ENCODE data around the gene CMSS1.

CMSS1 gene

GRCh38 chr3:99990179-99990578 is 172.5 kb downstream of the CMSS1 start:
- Histone ChIP-seq H3K4me2 (ENCODE audit: low read depth, low read length) (no peak overlapping the region), H3F3A (ENCODE audit: insufficient read depth, low read length) (no peaks in the 10 kb centered on the region)

DNA sequence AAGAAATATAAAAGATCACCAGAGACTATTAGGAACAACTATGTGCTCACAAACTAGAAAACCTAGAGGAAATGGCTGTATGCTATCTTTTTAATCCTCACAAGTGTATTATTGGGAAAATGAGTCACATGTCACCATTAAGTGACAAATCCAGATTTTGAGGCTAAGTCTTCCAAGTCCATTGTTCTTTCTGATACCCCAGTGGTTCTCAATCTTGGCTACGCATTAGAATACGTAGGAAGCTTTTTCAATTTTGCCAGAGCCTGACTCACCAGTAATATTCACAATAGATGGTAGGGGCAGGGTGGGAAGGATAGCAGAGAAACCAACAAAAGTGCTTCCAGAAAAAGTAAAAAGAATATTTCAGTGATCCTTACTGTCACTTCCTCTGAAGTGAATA is 179.6 kb downstream of the CMSS1 start:
- TF ChIP-seq EZH2phosphoT487 (IDR thresholded peaks at IDR 0.05; ENCODE audit: low read length): no peak
- TF ChIP-seq EZH2 (optimal IDR thresholded peaks at IDR 0.05; ENCODE audit: low read depth, low read length): no peak
- no peak for TF ChIP-seq CTCF (IDR thresholded peaks at IDR 0.05; ENCODE audit: low read length)
- Histone ChIP-seq H2AFZ (ENCODE audit: low read length) (no peak overlapping the region), H3K9me2 (replicated peaks; ENCODE audit: insufficient read depth, low read length) (no peaks in the 10 kb centered on the region), H4K20me1 (ENCODE audit: insufficient read depth, low read length) (no peaks in the 10 kb centered on the region), H3K4me2 (ENCODE audit: low read depth, low read length) (no peak overlapping the region), H3K4me1 (ENCODE audit: low read length) (no peaks in the 10 kb centered on the region), H3K9me3 (replicated peaks; ENCODE audit: insufficient read depth, low read length) (no peaks in the 10 kb centered on the region), H3K27ac (ENCODE audit: low read length) (no peak overlapping the region), H3F3A (ENCODE audit: insufficient read depth, low read length) (no peaks in the 10 kb centered on the region), H3K27me3 (replicated peaks; ENCODE audit: insufficient read depth, low read length) (no peaks in the 10 kb centered on the region), H3K79me2 (ENCODE audit: low read length) (peaks cover 10% of the 10 kb centered on the region; the same call in 1 of the 2 replicates), H3K4me3 (ENCODE audit: low read length) (no peak overlapping the region), H3K9ac (ENCODE audit: low read length) (no peak overlapping the region), H3K36me3 (replicated peaks; ENCODE audit: insufficient read depth, low read length) (no peaks in the 10 kb centered on the region)
- DNase-seq: no peak

More at GRCh38 chr3:99990179-99990578, 172.5 kb downstream of the CMSS1 start:
- Histone ChIP-seq H3K36me3 (replicated peaks; ENCODE audit: insufficient read depth, low read length) (no peaks in the 10 kb centered on the region), H3K9me2 (replicated peaks; ENCODE audit: insufficient read depth, low read length) (no peaks in the 10 kb centered on the region), H3K9ac (ENCODE audit: low read length) (no peak overlapping the region), H3K4me1 (ENCODE audit: low read length) (no peaks in the 10 kb centered on the region), H2AFZ (ENCODE audit: low read length) (no peak overlapping the region), H3K9me3 (replicated peaks; ENCODE audit: insufficient read depth, low read length) (no peaks in the 10 kb centered on the region), H3K4me3 (ENCODE audit: low read length) (no peak overlapping the region), H3K27ac (ENCODE audit: low read length) (no peak overlapping the region), H4K20me1 (ENCODE audit: insufficient read depth, low read length) (no peaks in the 10 kb centered on the region), H3K27me3 (replicated peaks; ENCODE audit: insufficient read depth, low read length) (no peaks in the 10 kb centered on the region), H3K79me2 (ENCODE audit: low read length) (peaks cover 10% of the 10 kb centered on the region; the same call in 1 of the 2 replicates)
- TF ChIP-seq EZH2phosphoT487 (IDR thresholded peaks at IDR 0.05; ENCODE audit: low read length) (no peak), CTCF (IDR thresholded peaks at IDR 0.05; ENCODE audit: low read length) (no peak), EZH2 (optimal IDR thresholded peaks at IDR 0.05; ENCODE audit: low read depth, low read length) (no peak)
- DNase-seq: no peak

DNA sequence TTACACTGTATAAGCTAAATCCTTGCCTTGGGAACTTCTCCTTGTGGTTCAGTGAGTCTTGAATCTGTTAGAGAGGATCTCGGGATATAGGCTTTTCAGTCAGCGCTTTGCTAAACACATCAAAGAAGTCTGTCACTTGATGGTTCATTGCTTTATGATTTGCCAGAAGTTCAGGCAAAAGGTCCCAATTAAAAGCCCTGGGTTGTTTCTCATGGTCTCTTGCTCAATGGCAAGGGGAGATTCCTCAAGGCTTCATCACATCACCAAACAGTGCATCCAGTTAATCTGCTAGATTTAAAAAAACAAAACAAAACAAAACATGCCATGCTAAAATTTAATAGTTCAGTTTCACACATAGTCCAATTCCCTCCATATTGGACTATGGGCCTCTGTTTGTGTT is 181.9 kb downstream of the CMSS1 start:
- Histone ChIP-seq H3F3A (ENCODE audit: insufficient read depth, low read length) (no peaks in the 10 kb centered on the region), H3K4me1 (ENCODE audit: low read length) (no peaks in the 10 kb centered on the region), H3K9ac (ENCODE audit: low read length) (no peak overlapping the region), H3K9me2 (replicated peaks; ENCODE audit: insufficient read depth, low read length) (no peaks in the 10 kb centered on the region), H3K79me2 (ENCODE audit: low read length) (no peaks in the 10 kb centered on the region), H2AFZ (ENCODE audit: low read length) (no peak overlapping the region), H3K4me2 (ENCODE audit: low read depth, low read length) (no peak overlapping the region), H3K27ac (ENCODE audit: low read length) (no peak overlapping the region), H3K36me3 (replicated peaks; ENCODE audit: insufficient read depth, low read length) (no peaks in the 10 kb centered on the region), H3K27me3 (replicated peaks; ENCODE audit: insufficient read depth, low read length) (no peaks in the 10 kb centered on the region), H3K4me3 (ENCODE audit: low read length) (no peak overlapping the region), H3K9me3 (replicated peaks; ENCODE audit: insufficient read depth, low read length) (no peaks in the 10 kb centered on the region), H4K20me1 (ENCODE audit: insufficient read depth, low read length) (no peaks in the 10 kb centered on the region)
- DNase-seq: no peak
- TF ChIP-seq CTCF (IDR thresholded peaks at IDR 0.05; ENCODE audit: low read length) (no peak), EZH2 (optimal IDR thresholded peaks at IDR 0.05; ENCODE audit: low read depth, low read length) (no peak), EZH2phosphoT487 (IDR thresholded peaks at IDR 0.05; ENCODE audit: low read length) (no peak)

Data from MM.1S (cell line).